Activated naive CD4-positive, alpha-beta T cell treated with anti-CD3 and anti-CD28 coated beads for 36 hours (primary cell): ENCODE measurements around the gene DAB1. TPM values are rescaled to one million over a fixed set of nuclear protein-coding genes. Genes with fewer than 3 reads are reported as not detected.

ENCODE experiments used
- CTCF ChIA-PET: fragments of 350-600 bp; sonication (Branson Sonifier 250); formaldehyde crosslinking; loops from one replicate; lab custom pipeline; 2021; ENCODE audit warnings: antibody characterized with exemption; lab: Charles Lee
- DNase-seq: peaks from one replicate; pipeline ENCODE4 v3.0.0-alpha.2; 2020
- H3K27ac Mint-ChIP-seq: one replicate; pipeline ENCODE4 v1.8.0; 2021; ENCODE audit warnings: mild to moderate bottlenecking, mixed read lengths
- H3K27me3 Mint-ChIP-seq: one replicate; pipeline ENCODE4 v1.8.0; 2021; ENCODE audit warnings: low read depth, mixed read lengths
- H3K36me3 Mint-ChIP-seq: one replicate; pipeline ENCODE4 v1.8.0; 2021; ENCODE audit warnings: low read depth, mixed read lengths
- H3K4me1 Mint-ChIP-seq: one replicate; pipeline ENCODE4 v1.8.0; 2021; ENCODE audit warnings: low read depth, mixed read lengths
- H3K4me3 Mint-ChIP-seq: one replicate; pipeline ENCODE4 v1.8.0; 2021; ENCODE audit warnings: mild to moderate bottlenecking, moderate library complexity, mixed read lengths
- H3K9me3 Mint-ChIP-seq: one replicate; pipeline ENCODE4 v1.8.0; 2021; ENCODE audit warnings: mixed read lengths
- intact Hi-C: fragments of 100-400 bp; cut with micrococcal nuclease; formaldehyde crosslinking; loops from one replicate; pipeline ENCODE4 v1.15.1; 2023
- total RNA-seq, 2 experiments: library from RNA; stranded (reverse); gene quantifications; one replicate each; pipeline ENCODE4 v1.2.3, GENCODE V29; 2021

Gene DAB1
- total RNA-seq, 2 experiments from 2014 or later = not detected

- Mint-ChIP-seq H3K27ac (no peak overlapping the region), H3K36me3 (no peaks in the 10 kb centered on the region), H3K9me3 (no peaks in the 10 kb centered on the region), H3K4me1 (no peaks in the 10 kb centered on the region), H3K27me3 (peaks cover 3% of the 10 kb centered on the region), H3K4me3 (no peak overlapping the region)
- intact Hi-C loops = no loop called here
- DNase-seq = no peak
- CTCF ChIA-PET = interaction anchor here (0.6 kb wide), 1 partner anchor 710 kb away, joined by 4 read pairs; no protein-coding TSS in a partner anchor
Measured at GRCh38 chr1:56991576-56991975, 432.3 kb downstream of the DAB1 start.

- H3K4me3 Mint-ChIP-seq = no peak overlapping the region
- H3K36me3 Mint-ChIP-seq = no peaks in the 10 kb centered on the region
- H3K27ac Mint-ChIP-seq = no peak overlapping the region
- no peaks in the 10 kb centered on the region for H3K4me1 Mint-ChIP-seq
- DNase-seq = no peak
- CTCF ChIA-PET = no interaction called here
- intact Hi-C loops = no loop called here
- no peaks in the 10 kb centered on the region for H3K27me3 Mint-ChIP-seq
- H3K9me3 Mint-ChIP-seq = no peaks in the 10 kb centered on the region
Measured at GRCh38 chr1:56986397-56986796, 437.5 kb downstream of the DAB1 start.

- Mint-ChIP-seq H3K27me3 (peaks cover under 1% of the 10 kb centered on the region), H3K4me3 (no peak overlapping the region), H3K4me1 (no peaks in the 10 kb centered on the region), H3K9me3 (no peaks in the 10 kb centered on the region), H3K27ac (no peak overlapping the region), H3K36me3 (no peaks in the 10 kb centered on the region)
- intact Hi-C loops = no loop called here
- CTCF ChIA-PET = no interaction called here
- DNase-seq = no peak
Measured at GRCh38 chr1:56985857-56986256, 438.0 kb downstream of the DAB1 start.

DNA sequence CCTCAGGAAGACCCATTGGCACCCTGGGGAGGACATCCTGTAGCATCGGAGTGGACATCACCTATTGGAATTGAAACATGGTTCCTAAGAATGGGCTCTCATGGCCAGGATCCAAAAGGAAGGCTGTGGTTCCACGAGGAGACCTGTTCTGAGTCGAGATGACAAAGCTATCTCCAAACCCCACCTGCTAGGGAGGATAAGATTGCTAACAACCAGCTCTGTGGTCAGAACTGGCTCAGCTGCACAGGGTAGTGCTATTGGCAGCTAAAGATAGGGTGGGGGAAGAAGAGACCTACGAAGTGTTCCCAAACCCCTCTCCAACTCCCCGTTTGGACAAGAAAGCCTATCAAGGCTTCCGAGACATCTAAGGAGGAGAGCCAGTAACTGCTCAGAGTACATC, 440.4 kb downstream of the DAB1 start:
- no peak overlapping the region for H3K27ac Mint-ChIP-seq
- no peak overlapping the region for H3K4me3 Mint-ChIP-seq
- no peak for DNase-seq
- H3K9me3 Mint-ChIP-seq = no peaks in the 10 kb centered on the region
- H3K4me1 Mint-ChIP-seq = no peaks in the 10 kb centered on the region
- CTCF ChIA-PET = no interaction called here
- H3K27me3 Mint-ChIP-seq = peaks cover 6% of the 10 kb centered on the region
- intact Hi-C loops = no loop called here
- H3K36me3 Mint-ChIP-seq = no peaks in the 10 kb centered on the region

GRCh38 chr1:56979986-56980755, 443.7 kb downstream of the DAB1 start:
- intact Hi-C loops = no loop called here
- peaks cover 9% of the 10 kb centered on the region for H3K27me3 Mint-ChIP-seq
- H3K9me3 Mint-ChIP-seq = no peaks in the 10 kb centered on the region
- no peak for DNase-seq
- H3K36me3 Mint-ChIP-seq = no peaks in the 10 kb centered on the region
- CTCF ChIA-PET = no interaction called here
- no peak overlapping the region for H3K4me3 Mint-ChIP-seq
- no peak overlapping the region for H3K27ac Mint-ChIP-seq
- H3K4me1 Mint-ChIP-seq = no peaks in the 10 kb centered on the region

DNA sequence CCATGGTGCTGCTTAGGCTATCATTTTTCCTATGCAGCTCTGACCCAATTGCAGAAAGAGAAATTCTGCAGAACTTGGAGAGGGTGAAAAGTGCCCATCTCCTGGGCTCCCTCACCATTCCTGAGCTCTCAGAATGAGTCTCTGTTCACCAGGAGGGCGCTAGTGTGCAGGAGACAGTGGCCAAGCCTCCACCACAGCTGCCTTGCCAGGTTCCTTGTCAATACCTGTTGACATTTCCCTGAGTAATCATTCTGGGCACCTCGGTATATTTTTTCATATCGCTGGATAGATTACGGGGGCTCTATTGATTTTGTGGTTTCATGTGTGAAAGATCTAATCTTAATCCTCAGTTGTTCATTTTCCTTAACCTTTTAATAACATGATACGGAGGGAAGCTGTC, 445.0 kb downstream of the DAB1 start:
- H3K27me3 Mint-ChIP-seq = peaks cover 10% of the 10 kb centered on the region
- intact Hi-C loops = no loop called here
- CTCF ChIA-PET = no interaction called here
- H3K36me3 Mint-ChIP-seq = no peaks in the 10 kb centered on the region
- H3K27ac Mint-ChIP-seq = no peak overlapping the region
- no peak for DNase-seq
- H3K4me3 Mint-ChIP-seq = no peak overlapping the region
- H3K9me3 Mint-ChIP-seq = no peaks in the 10 kb centered on the region
- H3K4me1 Mint-ChIP-seq = no peaks in the 10 kb centered on the region

GRCh38 chr1:56977910-56978309, 445.9 kb downstream of the DAB1 start:
- Mint-ChIP-seq H3K9me3 (no peaks in the 10 kb centered on the region), H3K27ac (no peak overlapping the region), H3K4me3 (no peak overlapping the region), H3K36me3 (no peaks in the 10 kb centered on the region), H3K4me1 (no peaks in the 10 kb centered on the region), H3K27me3 (peaks cover 10% of the 10 kb centered on the region)
- no peak for DNase-seq
- intact Hi-C loops = no loop called here
- CTCF ChIA-PET = interaction anchor here (0.6 kb wide), 1 partner anchor 145 kb away, joined by 3 read pairs; no protein-coding TSS in a partner anchor

- no peaks in the 10 kb centered on the region for H3K36me3 Mint-ChIP-seq
- DNase-seq = no peak
- no peak overlapping the region for H3K4me3 Mint-ChIP-seq
- CTCF ChIA-PET = no interaction called here
- H3K27ac Mint-ChIP-seq = no peak overlapping the region
- no peaks in the 10 kb centered on the region for H3K4me1 Mint-ChIP-seq
- no peaks in the 10 kb centered on the region for H3K9me3 Mint-ChIP-seq
- H3K27me3 Mint-ChIP-seq = peaks cover 7% of the 10 kb centered on the region
- intact Hi-C loops = no loop called here
Measured at GRCh38 chr1:56975446-56975845, 448.4 kb downstream of the DAB1 start.

DNA sequence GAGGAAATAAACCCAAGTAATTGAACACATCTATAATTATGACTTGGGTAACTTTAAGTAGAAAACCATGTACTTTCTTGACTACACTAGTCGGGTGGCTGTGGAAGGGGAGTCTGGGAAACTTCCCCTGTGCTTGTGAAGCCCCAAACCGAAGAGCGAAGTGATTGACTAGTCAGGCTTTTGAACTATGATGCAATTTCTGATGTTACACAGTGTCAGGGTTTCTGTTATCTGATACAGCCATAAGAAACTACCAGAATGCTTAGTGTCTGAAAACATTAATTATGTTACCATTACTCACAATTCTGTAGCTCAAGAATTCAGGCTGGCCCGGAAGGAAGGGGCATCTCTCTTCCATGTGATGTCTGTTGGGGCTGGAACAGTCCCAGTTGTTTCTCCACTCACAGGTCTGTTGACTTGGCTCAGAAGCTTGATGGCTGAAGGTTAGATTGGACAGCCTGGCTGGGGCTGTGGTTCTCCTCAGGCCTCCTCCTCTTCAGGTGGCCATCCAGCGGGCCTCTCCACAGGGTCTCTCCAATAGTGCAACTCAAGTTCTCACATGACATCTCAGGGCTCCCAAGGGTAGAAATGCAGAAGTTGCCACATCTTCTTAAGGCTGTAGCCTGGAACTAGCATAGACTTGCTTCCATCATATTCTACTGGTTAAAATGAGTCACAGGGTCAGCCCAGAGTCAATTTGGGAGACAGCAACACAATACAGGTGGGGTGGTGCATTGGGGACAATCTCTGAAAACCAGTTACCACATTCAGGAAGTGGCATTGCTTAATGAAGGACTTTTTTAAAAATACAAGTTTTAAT, 449.7 kb downstream of the DAB1 start:
- H3K9me3 Mint-ChIP-seq = peaks cover 1% of the 10 kb centered on the region
- no peak overlapping the region for H3K27ac Mint-ChIP-seq
- no peaks in the 10 kb centered on the region for H3K4me1 Mint-ChIP-seq
- intact Hi-C loops = no loop called here
- DNase-seq = no peak
- no peak overlapping the region for H3K4me3 Mint-ChIP-seq
- H3K36me3 Mint-ChIP-seq = no peaks in the 10 kb centered on the region
- H3K27me3 Mint-ChIP-seq = peaks cover 4% of the 10 kb centered on the region
- CTCF ChIA-PET = interaction anchor here (0.6 kb wide), 1 partner anchor 1915 kb away, joined by 3 read pairs; no protein-coding TSS in a partner anchor

- no peak overlapping the region for H3K27ac Mint-ChIP-seq
- H3K9me3 Mint-ChIP-seq = peaks cover 1% of the 10 kb centered on the region
- H3K27me3 Mint-ChIP-seq = peaks cover 4% of the 10 kb centered on the region
- no peak for DNase-seq
- no peak overlapping the region for H3K4me3 Mint-ChIP-seq
- CTCF ChIA-PET = no interaction called here
- no peaks in the 10 kb centered on the region for H3K4me1 Mint-ChIP-seq
- no peaks in the 10 kb centered on the region for H3K36me3 Mint-ChIP-seq
- intact Hi-C loops = no loop called here
Measured at GRCh38 chr1:56972976-56973375, 450.9 kb downstream of the DAB1 start.

GRCh38 chr1:56970280-56970679, 453.6 kb downstream of the DAB1 start:
- Mint-ChIP-seq H3K4me1 (no peaks in the 10 kb centered on the region), H3K36me3 (no peaks in the 10 kb centered on the region), H3K27ac (no peak overlapping the region), H3K9me3 (peaks cover 1% of the 10 kb centered on the region), H3K27me3 (peaks cover 2% of the 10 kb centered on the region), H3K4me3 (no peak overlapping the region)
- intact Hi-C loops = no loop called here
- DNase-seq = no peak
- CTCF ChIA-PET = no interaction called here

DNA sequence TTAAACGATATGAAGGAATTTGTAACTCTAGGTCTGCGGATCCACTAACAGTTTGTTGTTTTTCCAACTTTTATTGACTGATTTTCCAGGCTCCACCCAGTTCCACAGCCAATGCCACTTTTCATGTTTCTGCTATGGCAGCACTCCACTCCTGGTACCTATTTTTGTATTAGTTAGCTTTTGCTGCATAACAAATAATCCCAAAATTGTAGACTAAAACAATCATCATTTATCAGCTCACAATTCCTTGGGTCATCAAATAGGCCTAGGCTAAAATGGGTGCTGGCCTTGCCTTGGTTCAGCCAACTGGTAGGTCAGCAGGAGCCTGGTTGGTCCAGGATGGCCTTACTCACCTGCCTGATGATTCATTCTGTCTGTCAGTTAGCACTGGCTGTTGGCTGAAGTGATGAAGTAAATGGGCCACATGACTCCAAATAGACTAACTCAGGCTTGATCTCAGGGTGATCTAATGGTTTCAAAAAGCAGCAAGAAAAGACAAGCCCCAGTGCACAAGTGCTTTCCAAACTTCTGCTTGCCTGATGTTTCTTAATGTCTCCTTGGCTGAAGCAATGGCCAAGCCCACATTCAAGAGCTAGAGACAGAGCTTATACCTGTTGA, 454.9 kb downstream of the DAB1 start:
- peaks cover 8% of the 10 kb centered on the region for H3K27me3 Mint-ChIP-seq
- intact Hi-C loops = loop anchor here (1.0 kb wide), 1 partner anchor 137 kb away; no protein-coding TSS in a partner anchor
- no peak overlapping the region for H3K27ac Mint-ChIP-seq
- no peaks in the 10 kb centered on the region for H3K4me1 Mint-ChIP-seq
- peaks cover 1% of the 10 kb centered on the region for H3K9me3 Mint-ChIP-seq
- CTCF ChIA-PET = no interaction called here
- no peak for DNase-seq
- no peak overlapping the region for H3K4me3 Mint-ChIP-seq
- no peaks in the 10 kb centered on the region for H3K36me3 Mint-ChIP-seq
